B cell (primary cell): Measurements from ENCODE around the gene SGCD.

ENCODE experiments used
- EZH2 ChIP-seq: IDR thresholded peaks from 2 replicates; pipeline ENCODE4 v1.6.1; 2012; ENCODE audit warnings: borderline replicate concordance, low read depth, mild to moderate bottlenecking, moderate library complexity, low read length; ENCODE audit not compliant: insufficient read depth, poor library complexity, severe bottlenecking
- TF ChIP-seq, protein P1 (sequence below): fragments of 200-600 bp; IDR thresholded peaks from one replicate; pipeline ENCODE4 v1.8.0; 2022; ENCODE audit warnings: antibody characterized with exemption, mild to moderate bottlenecking

DNA sequence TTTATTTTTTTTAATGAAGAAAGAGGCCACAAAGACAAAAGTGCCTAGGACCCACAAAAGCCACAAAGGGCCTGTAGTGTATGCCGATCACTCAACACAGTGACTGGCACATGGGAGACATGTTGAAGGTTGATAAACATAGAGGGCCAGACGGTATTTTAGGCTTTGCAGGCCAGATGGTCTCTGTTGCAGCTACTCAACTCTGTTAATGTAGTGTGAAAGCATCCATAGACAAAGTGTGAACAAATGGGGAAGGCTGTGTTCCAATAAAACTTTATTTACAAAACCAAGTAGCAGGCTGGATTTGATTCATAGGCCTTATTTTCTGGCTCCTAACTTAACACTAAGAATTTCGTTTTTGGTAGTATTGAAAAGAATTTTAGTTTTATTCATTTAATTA is 139.9 kb downstream of the SGCD start:
- TF ChIP-seq, protein P1, sequence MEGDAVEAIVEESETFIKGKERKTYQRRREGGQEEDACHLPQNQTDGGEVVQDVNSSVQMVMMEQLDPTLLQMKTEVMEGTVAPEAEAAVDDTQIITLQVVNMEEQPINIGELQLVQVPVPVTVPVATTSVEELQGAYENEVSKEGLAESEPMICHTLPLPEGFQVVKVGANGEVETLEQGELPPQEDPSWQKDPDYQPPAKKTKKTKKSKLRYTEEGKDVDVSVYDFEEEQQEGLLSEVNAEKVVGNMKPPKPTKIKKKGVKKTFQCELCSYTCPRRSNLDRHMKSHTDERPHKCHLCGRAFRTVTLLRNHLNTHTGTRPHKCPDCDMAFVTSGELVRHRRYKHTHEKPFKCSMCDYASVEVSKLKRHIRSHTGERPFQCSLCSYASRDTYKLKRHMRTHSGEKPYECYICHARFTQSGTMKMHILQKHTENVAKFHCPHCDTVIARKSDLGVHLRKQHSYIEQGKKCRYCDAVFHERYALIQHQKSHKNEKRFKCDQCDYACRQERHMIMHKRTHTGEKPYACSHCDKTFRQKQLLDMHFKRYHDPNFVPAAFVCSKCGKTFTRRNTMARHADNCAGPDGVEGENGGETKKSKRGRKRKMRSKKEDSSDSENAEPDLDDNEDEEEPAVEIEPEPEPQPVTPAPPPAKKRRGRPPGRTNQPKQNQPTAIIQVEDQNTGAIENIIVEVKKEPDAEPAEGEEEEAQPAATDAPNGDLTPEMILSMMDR: no peak
- no peak for TF ChIP-seq EZH2
